ENCODE results near the gene SEZ6L2. TPM values are rescaled to one million over a fixed set of nuclear protein-coding genes. Genes with fewer than 3 reads are reported as not detected.
"Not testable (repeated sequence)": the region's sequence is repeated elsewhere in the genome, so short reads cannot be mapped to it uniquely, and the experiment has no call there.

The SEZ6L2 gene
- total RNA-seq, 2 donors from 2014 or later: 2.6 to 4.6 TPM

DNA sequence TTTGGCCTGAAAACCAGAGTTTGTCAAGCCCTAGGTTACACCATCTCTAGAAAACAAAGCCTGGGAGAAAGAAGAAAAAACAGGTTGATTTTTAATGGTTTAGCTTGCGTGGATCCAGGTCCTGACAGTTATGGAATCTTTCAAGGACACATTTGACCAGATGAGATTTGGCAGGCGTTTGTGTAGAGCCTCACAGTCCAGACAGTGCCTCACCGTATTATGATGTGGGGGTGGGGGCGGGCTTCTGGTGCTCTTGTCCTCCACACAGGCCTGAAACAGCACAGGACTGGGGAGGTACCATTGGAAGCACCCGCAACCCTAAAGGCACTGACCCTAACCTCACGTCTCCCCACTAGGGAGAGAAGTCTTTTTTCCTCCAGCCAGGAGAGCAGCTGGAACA lies 59.5 kb downstream of the SEZ6L2 start:
- Histone ChIP-seq H3K36me3 (peaks cover 85% of the 10 kb centered on the region), H3K9me3 (no peaks in the 10 kb centered on the region), H3K27me3 (no peaks in the 10 kb centered on the region), H3K4me1 (no peaks in the 10 kb centered on the region), H3K27ac (no peak overlapping the region), H3K4me3 (no peak overlapping the region)
- DNase-seq (ENCODE audit: low spot score): no peak
- TF ChIP-seq, protein P1, sequence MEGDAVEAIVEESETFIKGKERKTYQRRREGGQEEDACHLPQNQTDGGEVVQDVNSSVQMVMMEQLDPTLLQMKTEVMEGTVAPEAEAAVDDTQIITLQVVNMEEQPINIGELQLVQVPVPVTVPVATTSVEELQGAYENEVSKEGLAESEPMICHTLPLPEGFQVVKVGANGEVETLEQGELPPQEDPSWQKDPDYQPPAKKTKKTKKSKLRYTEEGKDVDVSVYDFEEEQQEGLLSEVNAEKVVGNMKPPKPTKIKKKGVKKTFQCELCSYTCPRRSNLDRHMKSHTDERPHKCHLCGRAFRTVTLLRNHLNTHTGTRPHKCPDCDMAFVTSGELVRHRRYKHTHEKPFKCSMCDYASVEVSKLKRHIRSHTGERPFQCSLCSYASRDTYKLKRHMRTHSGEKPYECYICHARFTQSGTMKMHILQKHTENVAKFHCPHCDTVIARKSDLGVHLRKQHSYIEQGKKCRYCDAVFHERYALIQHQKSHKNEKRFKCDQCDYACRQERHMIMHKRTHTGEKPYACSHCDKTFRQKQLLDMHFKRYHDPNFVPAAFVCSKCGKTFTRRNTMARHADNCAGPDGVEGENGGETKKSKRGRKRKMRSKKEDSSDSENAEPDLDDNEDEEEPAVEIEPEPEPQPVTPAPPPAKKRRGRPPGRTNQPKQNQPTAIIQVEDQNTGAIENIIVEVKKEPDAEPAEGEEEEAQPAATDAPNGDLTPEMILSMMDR (IDR thresholded peaks at IDR 0.05): no peak

DNA sequence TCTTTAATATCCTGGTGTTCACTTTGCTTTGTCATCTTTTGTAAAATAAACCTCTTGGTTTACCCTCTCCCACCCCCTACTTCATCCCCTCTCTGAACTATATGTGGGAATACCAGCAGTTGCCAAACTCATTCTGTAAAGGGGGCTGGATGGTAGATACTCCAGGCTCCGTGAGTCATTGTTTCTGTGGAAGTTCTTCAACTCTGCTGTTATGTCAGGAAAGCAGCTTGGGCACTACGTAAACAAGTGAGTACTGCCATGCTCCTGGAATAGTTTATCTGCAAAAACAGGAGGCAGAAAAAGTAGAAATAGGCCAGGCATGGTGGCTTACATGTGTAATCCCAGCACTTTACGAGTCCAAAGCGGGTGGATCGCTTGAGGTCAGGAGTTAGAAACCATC lies 61.5 kb downstream of the SEZ6L2 start:
- no peak for DNase-seq (ENCODE audit: low spot score)
- Histone ChIP-seq H3K4me1 (no peaks in the 10 kb centered on the region), H3K4me3 (no peak overlapping the region), H3K9me3 (no peaks in the 10 kb centered on the region), H3K27me3 (no peaks in the 10 kb centered on the region), H3K27ac (no peak overlapping the region), H3K36me3 (peaks cover 89% of the 10 kb centered on the region)
- TF ChIP-seq, protein P1 (IDR thresholded peaks at IDR 0.05): no peak

DNA sequence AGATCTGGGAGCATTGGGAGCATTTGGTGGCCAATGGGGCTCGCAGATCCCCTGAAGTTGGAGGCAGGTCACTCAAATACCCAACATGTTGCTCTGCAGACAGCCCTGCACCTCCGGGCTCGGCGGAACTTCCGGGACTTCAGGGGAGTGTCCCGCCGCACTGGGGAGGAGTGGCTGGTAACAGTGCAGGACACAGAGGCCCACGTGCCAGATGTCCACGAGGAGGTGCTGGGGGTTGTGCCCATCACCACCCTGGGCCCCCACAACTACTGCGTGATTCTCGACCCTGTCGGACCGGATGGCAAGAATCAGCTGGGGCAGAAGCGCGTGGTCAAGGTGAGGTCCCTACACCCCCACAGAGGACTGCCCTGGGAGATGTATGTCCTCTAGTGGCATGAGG lies 62.7 kb downstream of the SEZ6L2 start:
- no peak for DNase-seq (ENCODE audit: low spot score)
- peaks cover 85% of the 10 kb centered on the region for H3K36me3 ChIP-seq

DNA sequence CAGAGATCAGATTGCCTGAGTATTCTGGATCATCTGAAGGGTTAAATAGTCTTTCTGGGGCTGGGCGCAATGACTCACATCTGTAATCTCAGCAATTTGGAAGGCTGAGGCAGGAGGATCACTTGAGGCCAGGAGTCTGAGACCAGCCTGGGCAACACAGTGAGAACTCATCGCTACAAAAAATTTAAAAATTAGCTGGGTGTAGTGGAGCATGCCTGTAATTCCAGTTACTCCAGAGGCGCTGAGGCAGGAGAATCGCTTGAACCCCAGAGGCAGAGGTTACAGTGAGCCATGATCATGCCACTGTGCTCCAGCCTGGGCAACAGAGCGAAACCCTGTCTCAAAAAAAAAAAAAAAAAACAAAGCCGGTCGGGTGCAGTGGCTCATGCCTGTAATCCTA lies 63.4 kb downstream of the SEZ6L2 start:
- no peak overlapping the region for H3K27ac ChIP-seq
- H3K4me1 ChIP-seq: no peaks in the 10 kb centered on the region
- H3K27me3 ChIP-seq: no peaks in the 10 kb centered on the region
- no peak for DNase-seq (ENCODE audit: low spot score)
- H3K36me3 ChIP-seq: peaks cover 85% of the 10 kb centered on the region
- TF ChIP-seq, protein P1 (IDR thresholded peaks at IDR 0.05): no peak
- H3K9me3 ChIP-seq: no peaks in the 10 kb centered on the region
- H3K4me3 ChIP-seq: no peak overlapping the region

More for the DNA sequence above, 62.7 kb downstream of the SEZ6L2 start:
- Histone ChIP-seq H3K9me3 (no peaks in the 10 kb centered on the region), H3K4me3 (no peak overlapping the region), H3K27me3 (no peaks in the 10 kb centered on the region), H3K4me1 (no peaks in the 10 kb centered on the region), H3K27ac (no peak overlapping the region)
- TF ChIP-seq, protein P1 (IDR thresholded peaks at IDR 0.05): no peak

DNA sequence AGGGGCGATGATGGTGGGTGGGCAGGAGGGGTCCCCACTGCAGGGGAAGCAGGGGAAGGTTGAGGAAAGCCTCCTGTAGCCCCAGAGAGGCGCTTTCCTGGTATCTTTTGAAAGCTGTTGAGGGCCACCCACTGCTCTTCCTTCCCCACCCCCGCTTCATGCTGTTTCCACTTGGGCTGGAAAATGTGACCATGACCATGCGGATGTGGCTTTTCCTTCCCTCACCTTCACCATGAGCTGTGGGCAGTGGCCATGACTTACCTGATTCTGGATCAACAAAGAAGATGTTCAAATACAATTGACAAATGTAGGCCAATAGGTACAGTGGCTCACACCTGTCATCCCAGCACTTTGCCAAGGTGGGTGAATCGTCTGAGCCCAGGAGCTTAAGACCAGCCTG lies 65.3 kb downstream of the SEZ6L2 start:
- no peak for DNase-seq (ENCODE audit: low spot score)
- Histone ChIP-seq H3K4me3 (no peak overlapping the region), H3K27ac (no peak overlapping the region), H3K4me1 (no peaks in the 10 kb centered on the region), H3K9me3 (no peaks in the 10 kb centered on the region), H3K36me3 (peaks cover 69% of the 10 kb centered on the region), H3K27me3 (no peaks in the 10 kb centered on the region)
- TF ChIP-seq, protein P1 (IDR thresholded peaks at IDR 0.05): no peak

DNA sequence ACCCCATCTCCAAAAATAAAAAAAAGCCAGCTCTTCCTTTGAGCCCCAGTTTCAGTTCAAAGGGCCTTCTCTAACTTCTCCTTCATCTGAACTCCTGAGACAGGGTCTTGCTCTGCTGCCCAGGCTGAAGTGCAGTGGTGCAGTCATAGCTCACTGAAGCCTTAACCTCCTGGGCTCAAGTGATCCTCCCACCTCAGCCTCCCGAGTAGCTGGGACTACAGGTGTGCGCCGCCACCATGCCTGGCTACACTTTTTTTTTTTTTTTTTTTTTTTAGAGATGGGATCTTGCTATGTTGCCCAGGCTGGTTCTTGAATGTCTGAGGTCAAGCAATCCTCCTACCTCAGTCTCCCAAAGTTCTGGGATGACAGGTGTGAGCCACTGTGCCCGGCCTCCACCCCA lies 66.1 kb downstream of the SEZ6L2 start:
- H3K36me3 ChIP-seq: peaks cover 66% of the 10 kb centered on the region

More for the DNA sequence above, 66.1 kb downstream of the SEZ6L2 start:
- DNase-seq (ENCODE audit: low spot score); H3K4me1 ChIP-seq; H3K27ac ChIP-seq; H3K4me3 ChIP-seq; H3K9me3 ChIP-seq; H3K27me3 ChIP-seq: not testable (repeated sequence)

Measured in right atrium auricular region (tissue), 2 donors.